ENCODE data around the gene WDR7. TPM values are rescaled to one million over a fixed set of nuclear protein-coding genes. Genes with fewer than 3 reads are reported as not detected.
"Not testable (repeated sequence)": the region's sequence is repeated elsewhere in the genome, so short reads cannot be mapped to it uniquely, and the experiment has no call there.

WDR7 gene
- polyA plus RNA-seq, 1 donor from 2014 or later = 16.2 TPM

DNA sequence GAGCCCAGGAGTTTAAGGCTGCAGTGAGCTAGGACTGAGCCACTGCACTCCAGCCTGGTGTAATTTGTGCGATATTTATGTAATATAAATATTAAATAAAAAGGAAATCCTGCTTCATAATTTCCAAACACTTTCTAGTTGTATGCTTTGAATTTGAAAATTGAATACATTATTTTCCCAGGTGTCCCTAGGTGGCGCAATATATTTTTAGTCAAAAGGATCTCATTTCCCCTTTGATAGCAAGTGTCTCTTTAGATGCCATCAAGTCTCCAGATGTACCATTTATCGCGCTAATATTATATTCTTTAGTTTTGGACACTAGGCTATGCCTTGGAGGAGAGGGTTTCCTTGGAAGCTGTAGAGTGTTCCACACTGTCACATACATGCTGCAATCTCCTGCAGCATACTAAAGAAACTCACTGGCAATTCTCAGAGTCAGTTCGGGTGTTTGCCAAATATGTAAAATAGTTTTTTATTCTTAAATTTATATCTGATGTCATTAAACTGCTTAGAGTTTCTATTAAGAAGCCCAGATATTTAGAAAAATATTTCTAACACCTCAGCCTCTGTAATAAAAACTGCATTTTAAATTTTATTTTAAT, 5.6 kb upstream of the WDR7 start:
- Mint-ChIP-seq H3K4me3 (no peak overlapping the region), H3K4me1 (peaks cover 2 to 4% (median 2%) of the 10 kb centered on the region in 3 donors), H3K27me3 (no peaks in the 10 kb centered on the region), H3K36me3 (peaks cover 2% of the 10 kb centered on the region), H3K27ac (no peak overlapping the region), H3K9me3 (no peaks in the 10 kb centered on the region)

DNA sequence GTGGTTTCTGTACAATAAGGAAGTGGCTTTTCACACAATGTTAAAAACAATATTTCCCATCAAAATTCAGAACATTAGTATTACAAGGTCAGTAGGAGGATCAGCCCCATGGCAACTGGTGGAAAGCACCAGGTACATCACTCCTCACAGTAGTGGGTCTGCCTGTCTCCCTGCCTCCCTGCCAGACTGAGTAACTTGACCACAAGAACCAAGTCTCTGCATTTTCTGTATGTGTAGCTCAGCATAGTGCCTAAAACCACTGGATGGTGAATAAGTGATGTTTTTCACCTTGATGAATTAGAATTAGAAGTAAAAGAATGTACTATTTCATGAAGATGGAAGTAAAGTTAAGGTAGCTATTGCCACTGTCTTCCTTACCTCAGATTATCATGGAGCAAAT, 4.1 kb upstream of the WDR7 start:
- Mint-ChIP-seq H3K4me1 (peaks cover 7 to 13% (median 10%) of the 10 kb centered on the region in 3 donors), H3K36me3 (no peaks in the 10 kb centered on the region), H3K27ac (no peak overlapping the region), H3K4me3 (peak overlapping the region in 1 of 4 donors; percentile 22), H3K27me3 (no peaks in the 10 kb centered on the region), H3K9me3 (no peaks in the 10 kb centered on the region)

GRCh38 chr18:56647951-56648893, 2.9 kb upstream of the WDR7 start:
- H3K27ac Mint-ChIP-seq = peak overlapping the region in 1 of 3 donors; percentile 30
- H3K9me3 Mint-ChIP-seq = no peaks in the 10 kb centered on the region
- H3K4me3 Mint-ChIP-seq = no peak overlapping the region
- peaks cover 14 to 20% (median 17%) of the 10 kb centered on the region in 3 donors for H3K4me1 Mint-ChIP-seq
- H3K36me3 Mint-ChIP-seq = no peaks in the 10 kb centered on the region
- H3K27me3 Mint-ChIP-seq = no peaks in the 10 kb centered on the region

DNA sequence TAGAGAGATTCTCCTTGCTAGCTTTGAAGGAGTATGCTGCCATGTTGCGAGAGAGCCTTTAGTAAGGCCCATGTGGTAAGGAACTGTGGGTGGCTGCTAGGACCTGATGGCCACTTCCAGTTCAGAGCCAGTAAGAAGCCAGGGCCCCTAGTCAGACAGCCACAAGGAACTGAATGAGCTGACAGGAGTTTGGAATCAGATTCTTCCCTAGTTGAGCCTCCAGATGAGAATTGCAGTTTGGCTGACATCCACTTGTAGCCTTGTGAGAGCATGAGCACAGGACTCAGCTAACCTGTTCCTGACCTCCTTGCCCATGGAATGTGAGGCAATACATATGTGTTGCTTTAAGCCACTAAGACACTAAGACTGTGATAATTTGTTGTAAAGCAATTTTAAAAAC, 1.2 kb upstream of the WDR7 start:
- Mint-ChIP-seq H3K27me3 (no peaks in the 10 kb centered on the region), H3K36me3 (peaks cover 3% of the 10 kb centered on the region), H3K9me3 (peaks cover 0 to 2% (median 0%) of the 10 kb centered on the region in 3 donors), H3K4me3 (peak overlapping the region in 2 of 4 donors; percentile 41 to 94), H3K27ac (peak overlapping the region in 1 of 3 donors; percentile 85), H3K4me1 (peaks cover 20 to 28% (median 28%) of the 10 kb centered on the region in 3 donors)

DNA sequence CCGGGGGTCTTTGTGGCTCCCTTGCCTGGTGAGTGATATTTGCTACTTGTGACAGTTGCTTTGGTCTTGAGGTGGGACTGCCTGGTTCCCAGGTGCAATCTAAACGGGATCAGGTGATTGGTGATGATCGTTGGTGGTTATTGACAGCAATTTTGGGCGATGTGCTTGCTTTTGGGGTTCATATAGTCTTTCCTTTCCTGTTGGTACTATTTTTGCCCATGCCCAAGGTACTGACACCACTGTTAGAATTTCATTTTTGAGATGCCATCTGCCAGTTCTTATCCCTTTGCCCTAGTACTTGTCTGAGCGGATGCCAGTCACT, 573 bp downstream of the WDR7 start:
- H3K9me3 Mint-ChIP-seq = peaks cover 0 to 2% (median 0%) of the 10 kb centered on the region in 3 donors
- peak overlapping the region; percentile 78 to 95 (median 85) for H3K27ac Mint-ChIP-seq
- H3K4me3 Mint-ChIP-seq = peak overlapping the region; percentile 94 to 96 (median 95)
- H3K27me3 Mint-ChIP-seq = no peaks in the 10 kb centered on the region
- H3K36me3 Mint-ChIP-seq = peaks cover 3% of the 10 kb centered on the region
- H3K4me1 Mint-ChIP-seq = peaks cover 27 to 36% (median 30%) of the 10 kb centered on the region in 3 donors

GRCh38 chr18:56652802-56653201, 1.6 kb downstream of the WDR7 start:
- Mint-ChIP-seq H3K27me3 (no peaks in the 10 kb centered on the region), H3K4me1 (peaks cover 27 to 36% (median 30%) of the 10 kb centered on the region in 3 donors), H3K27ac (peak overlapping the region in 2 of 3 donors; percentile 1 to 42), H3K9me3 (peaks cover 0 to 2% (median 0%) of the 10 kb centered on the region in 3 donors), H3K36me3 (peaks cover 4% of the 10 kb centered on the region), H3K4me3 (peak overlapping the region in 3 of 4 donors; percentile 0 to 94 (median 19))

DNA sequence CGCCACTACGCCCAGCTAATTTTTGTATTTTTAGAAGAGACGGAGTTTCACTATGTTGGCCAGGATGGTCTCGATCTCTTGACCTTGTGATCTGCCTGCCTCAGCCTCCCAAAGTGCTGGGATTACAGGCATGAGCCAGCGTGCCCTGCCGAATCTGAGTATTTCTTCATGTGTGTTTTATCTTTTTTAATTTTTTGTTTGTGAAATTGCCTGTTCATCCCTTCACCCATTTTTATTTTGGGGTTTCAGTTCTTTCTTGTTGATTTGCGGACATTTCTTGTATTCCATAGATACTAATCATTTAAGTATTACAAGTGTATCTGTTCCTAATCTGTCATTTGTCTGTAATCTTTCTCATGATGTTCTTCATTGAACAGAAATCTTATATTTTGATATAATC, 3.1 kb downstream of the WDR7 start:
- H3K4me3 Mint-ChIP-seq = peak overlapping the region in 2 of 4 donors; percentile 24 to 71
- not testable (repeated sequence) for H3K9me3 Mint-ChIP-seq, H3K36me3 Mint-ChIP-seq, H3K27me3 Mint-ChIP-seq, H3K27ac Mint-ChIP-seq
- peaks cover 27 to 36% (median 30%) of the 10 kb centered on the region in 3 donors for H3K4me1 Mint-ChIP-seq

DNA sequence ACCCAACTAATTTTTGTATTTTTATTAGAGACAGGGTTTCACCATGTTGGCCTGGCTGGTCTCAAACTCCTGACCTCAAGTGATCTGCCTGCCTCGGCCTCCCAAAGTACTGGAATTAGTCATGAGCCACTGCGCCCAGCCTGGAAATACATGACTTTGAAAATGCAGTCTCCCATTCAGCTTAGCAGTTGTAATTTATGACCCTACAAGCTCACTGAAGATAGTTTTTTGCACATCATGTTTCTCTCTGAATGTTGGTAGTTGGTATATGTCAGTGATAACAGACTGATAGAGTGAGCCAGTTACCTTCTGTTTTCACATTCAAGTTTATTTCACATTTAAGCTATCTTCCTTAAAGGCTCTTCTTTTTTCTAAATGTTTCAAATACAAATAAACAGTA, 7.1 kb downstream of the WDR7 start:
- Mint-ChIP-seq H3K4me1 (peaks cover 13 to 25% (median 15%) of the 10 kb centered on the region in 3 donors), H3K4me3 (no peak overlapping the region), H3K27me3 (no peaks in the 10 kb centered on the region), H3K36me3 (peaks cover 9% of the 10 kb centered on the region), H3K9me3 (peaks cover 0 to 2% (median 0%) of the 10 kb centered on the region in 3 donors), H3K27ac (no peak overlapping the region)

GRCh38 chr18:56659111-56659510, 8.0 kb downstream of the WDR7 start:
- no peak overlapping the region for H3K27ac Mint-ChIP-seq
- H3K36me3 Mint-ChIP-seq = peaks cover 7% of the 10 kb centered on the region
- peaks cover 0 to 2% (median 0%) of the 10 kb centered on the region in 3 donors for H3K9me3 Mint-ChIP-seq
- H3K4me1 Mint-ChIP-seq = peaks cover 7 to 21% (median 11%) of the 10 kb centered on the region in 3 donors
- H3K27me3 Mint-ChIP-seq = no peaks in the 10 kb centered on the region
- no peak overlapping the region for H3K4me3 Mint-ChIP-seq

DNA sequence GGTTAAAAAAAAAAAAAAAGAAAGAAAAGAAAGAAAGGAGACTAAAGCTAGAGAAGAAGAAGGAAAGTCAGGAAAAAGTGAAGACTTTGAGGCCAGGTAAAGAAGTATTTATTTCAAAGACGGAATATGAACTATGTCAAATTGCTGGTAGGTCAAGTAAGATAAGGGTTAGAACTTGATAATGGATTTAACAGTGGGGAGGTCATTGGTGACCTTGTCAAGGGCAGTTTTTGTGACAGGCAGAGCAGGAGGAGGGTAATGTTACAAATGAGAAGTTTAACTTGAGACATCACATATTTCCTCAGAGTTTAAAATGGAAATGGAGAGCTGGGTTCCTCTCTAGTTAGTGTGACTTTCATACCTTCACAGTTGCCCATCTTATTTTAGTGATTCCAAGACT, 9.5 kb downstream of the WDR7 start:
- H3K27me3 Mint-ChIP-seq = no peaks in the 10 kb centered on the region
- H3K4me1 Mint-ChIP-seq = peaks cover 0 to 15% (median 6%) of the 10 kb centered on the region in 3 donors
- peaks cover 5% of the 10 kb centered on the region for H3K36me3 Mint-ChIP-seq
- peak overlapping the region in 1 of 3 donors; percentile 76 for H3K27ac Mint-ChIP-seq
- H3K4me3 Mint-ChIP-seq = peak overlapping the region in 1 of 4 donors; percentile 19
- no peaks in the 10 kb centered on the region for H3K9me3 Mint-ChIP-seq

GRCh38 chr18:56661360-56662062, 10.4 kb downstream of the WDR7 start:
- no peaks in the 10 kb centered on the region for H3K27me3 Mint-ChIP-seq
- H3K36me3 Mint-ChIP-seq = peaks cover 5% of the 10 kb centered on the region
- no peak overlapping the region for H3K27ac Mint-ChIP-seq
- H3K4me1 Mint-ChIP-seq = peaks cover 0 to 14% (median 3%) of the 10 kb centered on the region in 3 donors
- no peak overlapping the region for H3K4me3 Mint-ChIP-seq
- no peaks in the 10 kb centered on the region for H3K9me3 Mint-ChIP-seq

- Mint-ChIP-seq H3K27me3 (no peaks in the 10 kb centered on the region), H3K9me3 (no peaks in the 10 kb centered on the region), H3K4me1 (peaks cover 1 to 15% (median 2%) of the 10 kb centered on the region in 3 donors), H3K4me3 (no peak overlapping the region), H3K27ac (no peak overlapping the region), H3K36me3 (peaks cover 5% of the 10 kb centered on the region)
Measured at GRCh38 chr18:56662063-56662408, 10.9 kb downstream of the WDR7 start.

DNA sequence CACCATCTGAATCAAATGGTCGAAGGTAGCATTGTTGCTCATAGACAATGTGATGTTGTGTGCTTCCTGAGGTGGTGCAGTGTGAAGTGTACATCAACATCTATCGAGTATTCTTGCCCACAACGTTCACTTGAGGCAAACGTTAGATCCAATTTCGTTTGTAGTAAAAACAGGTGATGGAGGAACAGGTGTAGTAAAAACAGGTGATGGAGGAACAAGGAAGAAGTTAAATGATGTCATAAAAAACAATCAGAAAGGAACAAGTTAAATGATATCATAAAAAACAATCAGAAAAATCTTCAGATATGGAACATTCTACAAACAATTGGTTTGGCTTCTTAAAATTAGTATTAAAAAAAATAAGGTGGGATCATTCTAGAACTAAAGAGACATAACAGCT, 11.3 kb downstream of the WDR7 start:
- Mint-ChIP-seq H3K27me3 (no peaks in the 10 kb centered on the region), H3K4me1 (peaks cover 2 to 15% (median 5%) of the 10 kb centered on the region in 3 donors), H3K9me3 (no peaks in the 10 kb centered on the region), H3K27ac (no peak overlapping the region), H3K36me3 (peaks cover 5% of the 10 kb centered on the region), H3K4me3 (no peak overlapping the region)

GRCh38 chr18:56662902-56663301, 11.7 kb downstream of the WDR7 start:
- Mint-ChIP-seq H3K4me3 (no peak overlapping the region), H3K4me1 (peaks cover 2 to 15% (median 9%) of the 10 kb centered on the region in 3 donors), H3K9me3 (no peaks in the 10 kb centered on the region), H3K27me3 (no peaks in the 10 kb centered on the region), H3K27ac (no peak overlapping the region), H3K36me3 (peaks cover 3% of the 10 kb centered on the region)

- Mint-ChIP-seq H3K9me3 (peaks cover 0 to 3% (median 0%) of the 10 kb centered on the region in 3 donors), H3K4me3 (no peak overlapping the region), H3K27ac (no peak overlapping the region), H3K27me3 (no peaks in the 10 kb centered on the region), H3K36me3 (peaks cover 2% of the 10 kb centered on the region), H3K4me1 (peaks cover 4 to 24% (median 6%) of the 10 kb centered on the region in 3 donors)
Measured at GRCh38 chr18:56672391-56672790, 21.2 kb downstream of the WDR7 start.
